Epithelial cell of proximal tubule (primary cell): ENCODE data around the gene TULP4. TPM values are rescaled to one million over a fixed set of nuclear protein-coding genes. Genes with fewer than 3 reads are reported as not detected.
"Not testable (repeated sequence)": the region's sequence is repeated elsewhere in the genome, so short reads cannot be mapped to it uniquely, and the experiment has no call there.

Experiments
- DNase-seq: peaks from one replicate; pipeline ENCODE4 v3.0.0-alpha.2; 2011; ENCODE audit warnings: low read depth
- H3K4me3 ChIP-seq: 2 replicates; pipeline ENCODE4 v1.5.1; 2011; ENCODE audit warnings: low read depth, mild to moderate bottlenecking, low read length
- CTCF ChIP-seq: conservative IDR thresholded peaks from 2 replicates; pipeline ENCODE4 v1.5.1; 2012; ENCODE audit warnings: low read depth, mild to moderate bottlenecking, low read length
- total RNA-seq: library from RNA; depleted of rRNA; stranded (reverse); fragments of >200 nt; gene quantifications from 2 replicates; pipeline ENCODE4 v1.2.3, GENCODE V29; 2015

Gene TULP4
- total RNA-seq, 1 donor from 2014 or later, result 25.4 TPM

DNA sequence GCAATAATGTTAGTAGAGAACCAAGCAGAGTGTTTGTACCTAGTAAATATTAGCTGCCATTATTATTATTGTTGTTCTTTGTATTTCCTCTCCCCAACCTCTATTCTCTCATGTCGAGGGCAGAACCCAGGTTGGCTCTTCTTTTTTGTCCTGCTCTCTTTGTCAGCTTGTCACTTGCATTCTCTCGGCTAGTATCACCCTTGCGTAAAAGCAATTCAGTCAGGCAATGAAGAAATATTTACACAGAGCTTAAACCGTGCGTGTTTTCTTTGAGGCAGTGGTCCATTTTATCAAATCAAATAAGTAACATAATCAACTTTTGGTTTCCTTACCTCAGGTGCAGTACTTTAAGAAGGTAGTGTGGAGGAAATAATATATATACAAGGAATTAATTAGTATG, 83.9 kb downstream of the TULP4 start:
- DNase-seq, result no peak
- H3K4me3 ChIP-seq, result no peak overlapping the region
- TF ChIP-seq CTCF, result no peak

GRCh38 chr6:158397578-158397977, 85.3 kb downstream of the TULP4 start:
- no peak for TF ChIP-seq CTCF
- H3K4me3 ChIP-seq, result no peak overlapping the region
- no peak for DNase-seq

GRCh38 chr6:158398252-158399024, 86.2 kb downstream of the TULP4 start:
- H3K4me3 ChIP-seq, result no peak overlapping the region
- TF ChIP-seq CTCF, result no peak
- DNase-seq, result no peak

DNA sequence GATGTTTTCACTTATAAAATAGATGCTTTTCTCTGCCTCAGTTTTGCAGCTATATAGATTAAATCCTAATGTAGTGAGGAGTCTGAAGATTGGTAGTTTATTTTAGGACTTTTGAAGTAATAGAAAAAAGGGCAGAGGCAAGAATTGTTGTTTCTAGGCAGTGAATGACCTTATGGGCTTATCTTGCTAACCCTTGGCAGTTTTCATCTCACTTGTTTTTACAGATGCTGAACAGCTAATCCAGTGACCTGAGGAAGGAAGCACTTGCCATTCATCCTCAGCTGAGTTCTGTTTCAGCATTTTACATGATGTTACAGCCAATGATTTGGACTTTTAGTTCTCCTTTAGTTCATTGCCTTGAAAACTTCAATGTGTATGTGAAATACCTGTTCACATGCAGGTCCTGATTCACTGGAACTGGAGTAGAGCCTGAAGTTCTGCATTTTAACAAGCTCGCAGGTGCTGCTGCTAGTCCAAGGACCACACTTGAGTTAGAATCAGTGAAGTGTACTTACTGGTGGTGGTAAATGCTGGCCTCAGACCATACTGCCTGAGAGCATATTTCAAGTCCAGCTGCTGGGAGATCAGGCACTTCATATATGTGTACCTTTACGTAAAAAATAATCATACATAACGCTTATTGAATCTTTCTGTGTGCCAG, 86.9 kb downstream of the TULP4 start:
- TF ChIP-seq CTCF, result no peak
- no peak for DNase-seq
- H3K4me3 ChIP-seq, result no peak overlapping the region

DNA sequence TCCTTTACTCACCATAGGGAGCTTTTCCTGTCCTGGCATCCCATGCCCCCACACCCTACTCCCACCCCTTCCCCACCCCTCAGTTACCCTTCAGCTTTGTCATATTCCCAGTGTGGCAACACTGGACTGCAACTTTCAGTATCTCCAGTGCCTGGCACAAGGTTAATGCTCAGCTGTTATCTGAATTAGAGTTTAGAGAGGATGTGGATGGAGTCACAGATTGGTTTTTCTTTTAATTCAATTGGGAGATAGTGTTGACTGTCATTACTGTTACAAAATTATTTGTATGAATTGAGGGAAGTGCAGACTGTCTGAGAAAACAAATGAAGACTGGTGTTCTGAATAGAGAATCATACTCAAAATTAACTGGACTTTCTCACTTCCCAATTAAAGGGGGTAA, 89.9 kb downstream of the TULP4 start:
- no peak for DNase-seq
- TF ChIP-seq CTCF, result no peak
- H3K4me3 ChIP-seq, result no peak overlapping the region

DNA sequence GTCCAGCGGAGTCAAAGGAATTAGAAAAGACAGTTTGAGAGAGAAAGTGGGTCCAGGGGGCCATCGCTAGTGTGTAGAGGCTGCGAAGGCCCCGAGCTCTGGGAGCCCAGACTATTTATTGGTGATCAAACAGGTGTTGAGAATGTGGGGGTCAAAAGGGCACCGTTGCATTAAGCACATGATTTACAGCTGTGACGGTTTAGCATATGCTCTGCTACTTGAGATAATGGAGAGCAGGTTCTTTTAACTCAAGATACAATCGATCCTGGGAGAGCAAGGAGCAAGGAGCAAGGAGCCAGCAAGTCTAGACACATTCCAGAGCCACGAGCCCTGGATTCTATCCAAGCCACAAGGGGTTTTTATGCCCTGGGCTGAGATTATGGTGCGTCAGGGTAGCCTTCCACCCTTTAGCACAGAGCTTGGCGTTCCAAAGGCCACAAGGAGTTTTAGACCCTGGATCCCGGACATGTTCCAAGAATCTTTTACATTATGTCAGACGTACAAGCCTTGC, 93.1 kb downstream of the TULP4 start:
- H3K4me3 ChIP-seq, DNase-seq: not testable (repeated sequence)

- H3K4me3 ChIP-seq, result no peak overlapping the region
- TF ChIP-seq CTCF, result no peak
- no peak for DNase-seq
Measured at GRCh38 chr6:158405933-158406332, 93.7 kb downstream of the TULP4 start.
